ENCODE measurements around the gene CIBAR2. TPM values are rescaled to one million over a fixed set of nuclear protein-coding genes. Genes with fewer than 3 reads are reported as not detected.

Gene CIBAR2
- total and polyA plus RNA-seq, 9 of the 15 experiments (the other 6 are each of a cell fraction or from before 2014, with no cell fraction given) = not detected

DNA sequence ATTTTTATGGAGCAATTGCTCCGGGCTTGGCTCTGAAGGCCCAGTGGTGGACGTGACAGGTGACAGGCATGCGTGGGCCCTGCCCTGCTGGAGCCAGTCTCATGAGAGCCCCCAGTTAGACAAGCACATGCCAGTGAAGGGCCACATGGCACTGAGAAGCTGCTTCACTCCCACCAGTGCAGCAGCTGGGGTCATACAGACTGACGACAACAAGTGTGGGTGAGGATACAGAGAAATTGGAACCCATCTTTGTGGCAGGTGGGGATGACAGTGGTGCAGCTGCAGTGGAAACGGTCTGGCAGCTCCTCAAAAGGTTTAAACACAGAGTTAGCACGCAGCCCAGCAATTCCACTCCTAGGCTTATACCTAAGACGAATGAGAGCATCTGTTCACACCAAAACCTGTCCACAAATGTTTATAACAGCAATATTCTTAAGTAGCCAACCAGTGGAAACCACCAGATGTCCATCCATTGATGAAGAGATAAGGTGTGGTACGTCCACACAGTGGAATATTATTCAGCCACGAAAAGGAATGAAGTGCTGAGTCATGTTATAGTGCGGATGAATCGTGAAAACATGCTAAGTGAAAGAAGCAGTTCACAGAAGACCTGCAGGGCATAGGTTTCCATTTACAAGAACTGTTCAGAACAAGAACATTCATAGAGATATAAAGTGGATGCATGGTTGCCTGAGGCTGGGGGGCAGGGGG is 12.5 kb upstream of the CIBAR2 start:
- Histone ChIP-seq H4K20me1 (replicated peaks; ENCODE audit: control insufficient read depth, insufficient read depth, low read length) (no peaks in the 10 kb centered on the region; the same call in 1 of the 2 replicates), H3K9me1 (ENCODE audit: control insufficient read depth, insufficient read depth, low read length) (no peaks in the 10 kb centered on the region), H3K27me3 (ENCODE audit: control insufficient read depth in 2 of 2, insufficient read depth in 2 of 2, low read length in 2 of 2) (peaks cover 7 to 24% of the 10 kb centered on the region in 2 experiments; a peak in 3 of 5 replicates), H3K27ac (ENCODE audit: extremely low read depth, low read depth, low read length) (no peak overlapping the region), H3K4me1 (replicated peaks in 1 of 2; ENCODE audit: control insufficient read depth in 2 of 2, insufficient read depth in 2 of 2, low read length in 2 of 2) (peaks cover 9 to 22% of the 10 kb centered on the region in 2 experiments), H3K4me3 (no peak overlapping the region), H3K9ac (ENCODE audit: insufficient read depth in 1 of 2, low read depth in 2 of 2, low read length in 2 of 2) (no peak overlapping the region), H3K79me2 (ENCODE audit: control insufficient read depth, insufficient read depth, low read length) (no peaks in the 10 kb centered on the region), H3K36me3 (ENCODE audit: control insufficient read depth, insufficient read depth, low read length) (no peaks in the 10 kb centered on the region), H3K4me2 (ENCODE audit: insufficient read depth, low read length) (no peak overlapping the region), H3K9me3 (replicated peaks; ENCODE audit: control insufficient read depth, insufficient read depth, low read depth, low read length) (peaks cover 3% of the 10 kb centered on the region; the same call in 1 of the 2 replicates), H2AFZ (ENCODE audit: low read depth, low read length) (no peak overlapping the region)
- WGBS (ENCODE audit: insufficient coverage, low coverage, missing lambda C conversion rate) = 48% methylated on average over 11 of the region's 11 CpGs
- CTCF ChIA-PET (ENCODE audit: low intra/inter-chr PET ratio) = no interaction called here
- intact Hi-C loops (cut with micrococcal nuclease) (no loop called here), in situ Hi-C loops (cut with MboI) (loop anchor here (25.0 kb wide), 1 partner anchor 888 kb away; no protein-coding TSS in a partner anchor)
- POLR2A ChIA-PET = interaction anchor here (0.6 kb wide), 1 partner anchor 42 kb away, joined by 3 read pairs; no protein-coding TSS in a partner anchor
- ATAC-seq = no peak
- BruUV-seq (replicated peaks) = no TSS peak
- FAIRE-seq = no peak
- DNase-seq (ENCODE audit: extremely low read depth in 1 of 4, low spot score in 3 of 4) = no peak
- TF ChIP-seq BCOR (IDR thresholded peaks at IDR 0.05) (peak; percentile 95), NFIC (IDR thresholded peaks at IDR 0.05) (peak; percentile 11; the same call in 1 of the 2 replicates), CBX1 (IDR thresholded peaks at IDR 0.05; ENCODE audit: low read depth) (peak; percentile 61; the same call in 1 of the 2 replicates), ZNF583 (CRISPR knock-in tag; IDR thresholded peaks at IDR 0.05) (no peak), HNRNPLL (IDR thresholded peaks at IDR 0.05; ENCODE audit: low read depth, low read length, poor library complexity, severe bottlenecking) (no peak), NFE2L1 (tag; IDR thresholded peaks at IDR 0.05; ENCODE audit: borderline replicate concordance, low read depth) (peak; percentile 73; the same call in 1 of the 2 replicates), CBX3 (IDR thresholded peaks at IDR 0.05; ENCODE audit: borderline replicate concordance in 1 of 2, low read length in 2 of 2) (peak in 1 of 2 experiments; percentile 92; a peak in 2 of 3 replicates), ILK (tag; IDR thresholded peaks at IDR 0.05; ENCODE audit: borderline replicate concordance, low read depth) (no peak), NR3C1 (CRISPR knock-in tag; IDR thresholded peaks at IDR 0.05) (no peak), MAFG (tag; conservative IDR thresholded peaks at IDR 0.05) (peak; percentile 95), CBFA2T2 (conservative IDR thresholded peaks at IDR 0.05) (no peak), NFE2 (IDR thresholded peaks at IDR 0.05; ENCODE audit: low read depth) (peak; percentile 97), ZNF766 (CRISPR knock-in tag; conservative IDR thresholded peaks at IDR 0.05) (no peak), PCBP1 (IDR thresholded peaks at IDR 0.05; ENCODE audit: low read depth, low read length, poor library complexity, severe bottlenecking) (no peak), CHCHD3 (CRISPR knock-in tag; IDR thresholded peaks at IDR 0.05) (no peak), ADNP (tag; IDR thresholded peaks at IDR 0.05) (peak; percentile 87), SMARCA5 (IDR thresholded peaks at IDR 0.05) (peak; percentile 78), ZNF239 (CRISPR knock-in tag; IDR thresholded peaks at IDR 0.05) (no peak), RCOR1 (IDR thresholded peaks at IDR 0.05; ENCODE audit: borderline replicate concordance in 1 of 2, low read depth in 2 of 2, low read length in 2 of 2) (peak in 1 of 2 experiments; percentile 58; a peak in 1 of 4 replicates), GTF2A2 (tag; IDR thresholded peaks at IDR 0.05) (no peak), PHB (CRISPR knock-in tag; IDR thresholded peaks at IDR 0.05) (no peak), TRIM28 (IDR thresholded peaks at IDR 0.05) (peak; percentile 82)
- TF ChIP-seq, protein P1, sequence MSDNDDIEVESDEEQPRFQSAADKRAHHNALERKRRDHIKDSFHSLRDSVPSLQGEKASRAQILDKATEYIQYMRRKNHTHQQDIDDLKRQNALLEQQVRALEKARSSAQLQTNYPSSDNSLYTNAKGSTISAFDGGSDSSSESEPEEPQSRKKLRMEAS (CRISPR knock-in tag; IDR thresholded peaks at IDR 0.05) = no peak
- TF ChIP-seq, protein P2, sequence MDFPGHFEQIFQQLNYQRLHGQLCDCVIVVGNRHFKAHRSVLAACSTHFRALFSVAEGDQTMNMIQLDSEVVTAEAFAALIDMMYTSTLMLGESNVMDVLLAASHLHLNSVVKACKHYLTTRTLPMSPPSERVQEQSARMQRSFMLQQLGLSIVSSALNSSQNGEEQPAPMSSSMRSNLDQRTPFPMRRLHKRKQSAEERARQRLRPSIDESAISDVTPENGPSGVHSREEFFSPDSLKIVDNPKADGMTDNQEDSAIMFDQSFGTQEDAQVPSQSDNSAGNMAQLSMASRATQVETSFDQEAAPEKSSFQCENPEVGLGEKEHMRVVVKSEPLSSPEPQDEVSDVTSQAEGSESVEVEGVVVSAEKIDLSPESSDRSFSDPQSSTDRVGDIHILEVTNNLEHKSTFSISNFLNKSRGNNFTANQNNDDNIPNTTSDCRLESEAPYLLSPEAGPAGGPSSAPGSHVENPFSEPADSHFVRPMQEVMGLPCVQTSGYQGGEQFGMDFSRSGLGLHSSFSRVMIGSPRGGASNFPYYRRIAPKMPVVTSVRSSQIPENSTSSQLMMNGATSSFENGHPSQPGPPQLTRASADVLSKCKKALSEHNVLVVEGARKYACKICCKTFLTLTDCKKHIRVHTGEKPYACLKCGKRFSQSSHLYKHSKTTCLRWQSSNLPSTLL (IDR thresholded peaks at IDR 0.05) = no peak

All from K562 (cell line).